ENCODE results near the gene FAM83F. TPM values are rescaled to one million over a fixed set of nuclear protein-coding genes. Genes with fewer than 3 reads are reported as not detected.

Gene FAM83F
- total and polyA plus RNA-seq, 3 experiments from 2014 or later = 0.01 to 0.51 (median 0.33) TPM

- H3K4me1 ChIP-seq (ENCODE audit: insufficient read depth, low read length) = peaks cover 2% of the 10 kb centered on the region
- H3K27me3 Mint-ChIP-seq = peaks cover 10 to 20% of the 10 kb centered on the region in 2 donors
- H3K4me3 Mint-ChIP-seq = no peak overlapping the region
- H3K36me3 Mint-ChIP-seq = peaks cover 0 to 3% (median 0%) of the 10 kb centered on the region in 3 donors
- H3K9me3 Mint-ChIP-seq = no peaks in the 10 kb centered on the region
- no peaks in the 10 kb centered on the region for H3K4me1 Mint-ChIP-seq
- no peak overlapping the region for H3K4me3 ChIP-seq (ENCODE audit: low read length)
- no peak overlapping the region for H3K27ac Mint-ChIP-seq
- ChIA-PET POLR2A (no interaction called here), CTCF (interaction anchor here (1.8 kb wide), 1 partner anchor 9 kb away, joined by 7 read pairs; no protein-coding TSS in a partner anchor)
- peak in 1 of 5 donors; percentile 17 for DNase-seq
- H3K9me3 ChIP-seq (ENCODE audit: low read length) = no peaks in the 10 kb centered on the region
- no peaks in the 10 kb centered on the region for H3K27me3 ChIP-seq (ENCODE audit: insufficient read depth, low read length, poor library complexity, severe bottlenecking)
- H3K36me3 ChIP-seq (ENCODE audit: insufficient read depth, low read length) = no peaks in the 10 kb centered on the region
- no peak overlapping the region for H3K27ac ChIP-seq (ENCODE audit: low read depth, low read length)
Observed at GRCh38 chr22:40015358-40015976, 20.7 kb downstream of the FAM83F start.

- Mint-ChIP-seq H3K4me3 (no peak overlapping the region), H3K27me3 (peaks cover 5 to 8% of the 10 kb centered on the region in 2 donors), H3K4me1 (no peaks in the 10 kb centered on the region), H3K9me3 (no peaks in the 10 kb centered on the region), H3K36me3 (peaks cover 0 to 2% (median 0%) of the 10 kb centered on the region in 3 donors), H3K27ac (no peak overlapping the region)
- CTCF ChIA-PET = interaction anchor here (0.6 kb wide), 1 partner anchor 114 kb away, joined by 3 read pairs; no protein-coding TSS in a partner anchor
- POLR2A ChIA-PET = no interaction called here
- no peaks in the 10 kb centered on the region for H3K27me3 ChIP-seq (ENCODE audit: insufficient read depth, low read length, poor library complexity, severe bottlenecking)
- H3K36me3 ChIP-seq (ENCODE audit: insufficient read depth, low read length) = no peaks in the 10 kb centered on the region
- H3K27ac ChIP-seq (ENCODE audit: low read depth, low read length) = no peak overlapping the region
- no peak for DNase-seq
- H3K9me3 ChIP-seq (ENCODE audit: low read length) = no peaks in the 10 kb centered on the region
- H3K4me1 ChIP-seq (ENCODE audit: insufficient read depth, low read length) = no peaks in the 10 kb centered on the region
- H3K4me3 ChIP-seq (ENCODE audit: low read length) = no peak overlapping the region
Observed at GRCh38 chr22:40018051-40018450, 23.3 kb downstream of the FAM83F start.

- Mint-ChIP-seq H3K9me3 (no peaks in the 10 kb centered on the region), H3K4me1 (no peaks in the 10 kb centered on the region), H3K4me3 (no peak overlapping the region), H3K36me3 (no peaks in the 10 kb centered on the region), H3K27ac (no peak overlapping the region), H3K27me3 (peaks cover 0 to 4% of the 10 kb centered on the region in 2 donors)
- no peaks in the 10 kb centered on the region for H3K27me3 ChIP-seq (ENCODE audit: insufficient read depth, low read length, poor library complexity, severe bottlenecking)
- H3K27ac ChIP-seq (ENCODE audit: low read depth, low read length) = no peak overlapping the region
- no peaks in the 10 kb centered on the region for H3K36me3 ChIP-seq (ENCODE audit: insufficient read depth, low read length)
- DNase-seq = peak in 1 of 5 donors; percentile 19
- POLR2A ChIA-PET = no interaction called here
- H3K4me3 ChIP-seq (ENCODE audit: low read length) = no peak overlapping the region
- no peaks in the 10 kb centered on the region for H3K9me3 ChIP-seq (ENCODE audit: low read length)
- CTCF ChIA-PET = no interaction called here
- H3K4me1 ChIP-seq (ENCODE audit: insufficient read depth, low read length) = no peaks in the 10 kb centered on the region
Observed at GRCh38 chr22:40019100-40019499, 24.3 kb downstream of the FAM83F start.

DNA sequence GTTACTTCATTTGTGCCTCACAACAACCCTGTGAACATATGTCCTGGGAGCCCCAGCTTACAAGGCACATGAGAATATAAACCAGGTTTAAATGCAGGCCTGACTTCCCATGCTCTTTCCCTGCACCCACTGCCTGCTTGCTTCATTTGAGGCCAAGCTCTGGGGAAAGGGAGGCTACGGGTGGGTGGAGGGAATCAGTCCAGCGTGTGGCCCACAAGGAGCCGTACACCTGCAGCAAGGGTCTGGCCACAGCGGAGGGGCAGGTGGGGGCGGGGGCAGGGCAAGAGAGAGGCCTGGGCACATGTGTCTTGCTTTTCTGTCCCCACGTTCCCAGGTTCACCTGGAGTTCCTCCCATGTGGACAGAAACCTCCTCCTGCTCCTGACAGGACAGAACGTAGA lies 26.2 kb downstream of the FAM83F start:
- CTCF ChIA-PET = interaction anchor here (2.1 kb wide), 1 partner anchor 486 kb away, joined by 10 read pairs; no protein-coding TSS in a partner anchor
- H3K27ac Mint-ChIP-seq = no peak overlapping the region
- H3K4me1 Mint-ChIP-seq = peaks cover 0 to 4% (median 4%) of the 10 kb centered on the region in 3 donors
- Histone ChIP-seq H3K9me3 (ENCODE audit: low read length) (no peaks in the 10 kb centered on the region), H3K36me3 (ENCODE audit: insufficient read depth, low read length) (no peaks in the 10 kb centered on the region), H3K27ac (ENCODE audit: low read depth, low read length) (no peak overlapping the region), H3K4me1 (ENCODE audit: insufficient read depth, low read length) (peaks cover 6% of the 10 kb centered on the region), H3K27me3 (ENCODE audit: insufficient read depth, low read length, poor library complexity, severe bottlenecking) (no peaks in the 10 kb centered on the region), H3K4me3 (ENCODE audit: low read length) (no peak overlapping the region)
- POLR2A ChIA-PET = no interaction called here
- H3K36me3 Mint-ChIP-seq = no peaks in the 10 kb centered on the region
- no peak for DNase-seq
- no peaks in the 10 kb centered on the region for H3K9me3 Mint-ChIP-seq
- peaks cover 0 to 4% of the 10 kb centered on the region in 2 donors for H3K27me3 Mint-ChIP-seq
- H3K4me3 Mint-ChIP-seq = no peak overlapping the region

GRCh38 chr22:40021401-40022000 lies 26.7 kb downstream of the FAM83F start:
- ChIA-PET CTCF (interaction anchor here (0.8 to 2.1 kb wide), 2 partner anchors 15 to 486 kb away, joined by 3 to 10 read pairs; no protein-coding TSS in a partner anchor), POLR2A (no interaction called here)
- H3K4me1 ChIP-seq (ENCODE audit: insufficient read depth, low read length) = peaks cover 6% of the 10 kb centered on the region
- no peaks in the 10 kb centered on the region for H3K36me3 ChIP-seq (ENCODE audit: insufficient read depth, low read length)
- Mint-ChIP-seq H3K27ac (no peak overlapping the region), H3K9me3 (no peaks in the 10 kb centered on the region), H3K27me3 (peaks cover 0 to 4% of the 10 kb centered on the region in 2 donors), H3K4me3 (no peak overlapping the region), H3K36me3 (no peaks in the 10 kb centered on the region), H3K4me1 (peaks cover 0 to 4% (median 4%) of the 10 kb centered on the region in 3 donors)
- H3K9me3 ChIP-seq (ENCODE audit: low read length) = no peaks in the 10 kb centered on the region
- H3K4me3 ChIP-seq (ENCODE audit: low read length) = no peak overlapping the region
- H3K27me3 ChIP-seq (ENCODE audit: insufficient read depth, low read length, poor library complexity, severe bottlenecking) = no peaks in the 10 kb centered on the region
- no peak overlapping the region for H3K27ac ChIP-seq (ENCODE audit: low read depth, low read length)
- peak in 1 of 5 donors; percentile 34 for DNase-seq

GRCh38 chr22:40022536-40023240 lies 27.9 kb downstream of the FAM83F start:
- peaks cover 0 to 4% of the 10 kb centered on the region in 2 donors for H3K27me3 Mint-ChIP-seq
- Histone ChIP-seq H3K9me3 (ENCODE audit: low read length) (no peaks in the 10 kb centered on the region), H3K36me3 (ENCODE audit: insufficient read depth, low read length) (no peaks in the 10 kb centered on the region), H3K4me3 (ENCODE audit: low read length) (no peak overlapping the region), H3K27me3 (ENCODE audit: insufficient read depth, low read length, poor library complexity, severe bottlenecking) (no peaks in the 10 kb centered on the region), H3K4me1 (ENCODE audit: insufficient read depth, low read length) (peaks cover 6% of the 10 kb centered on the region), H3K27ac (ENCODE audit: low read depth, low read length) (no peak overlapping the region)
- ChIA-PET POLR2A (no interaction called here), CTCF (interaction anchor here (0.8 to 3.7 kb wide), 8 partner anchors 12 to 487 kb away, joined by 3 to 60 read pairs (median 13); partner anchors contain the start of genes ENTHD1 and GRAP2)
- peaks cover 0 to 4% (median 4%) of the 10 kb centered on the region in 3 donors for H3K4me1 Mint-ChIP-seq
- H3K36me3 Mint-ChIP-seq = no peaks in the 10 kb centered on the region
- DNase-seq = peak in 1 of 5 donors; percentile 26
- H3K27ac Mint-ChIP-seq = no peak overlapping the region
- no peaks in the 10 kb centered on the region for H3K9me3 Mint-ChIP-seq
- H3K4me3 Mint-ChIP-seq = no peak overlapping the region

DNA sequence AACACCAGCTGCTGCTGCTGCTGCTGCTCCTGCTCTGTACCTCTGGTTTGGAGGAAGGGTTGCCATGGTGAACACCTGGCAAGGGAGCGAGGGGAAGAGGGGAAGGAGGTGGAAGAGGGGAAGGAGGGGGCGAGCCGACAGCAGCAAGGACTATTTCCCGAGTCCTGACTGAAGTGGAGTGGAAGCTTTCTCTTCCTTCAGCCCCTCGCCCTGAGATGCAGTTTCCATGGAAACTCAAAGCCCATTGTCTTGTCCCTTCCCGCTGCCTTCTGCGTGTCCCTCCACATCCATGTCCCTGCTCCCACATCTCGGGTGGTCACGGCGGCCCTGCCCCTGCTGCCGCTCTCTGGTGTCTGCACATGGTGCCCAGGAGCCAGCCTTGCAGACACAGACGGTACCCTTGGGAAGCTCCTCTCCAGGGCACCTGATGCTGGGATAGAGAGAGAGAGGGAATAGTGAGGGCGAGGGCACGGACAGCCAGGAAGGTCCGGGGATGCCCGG lies 28.6 kb downstream of the FAM83F start:
- Mint-ChIP-seq H3K4me3 (no peak overlapping the region), H3K27me3 (peaks cover 0 to 3% of the 10 kb centered on the region in 2 donors), H3K36me3 (no peaks in the 10 kb centered on the region), H3K4me1 (peaks cover 0 to 4% (median 4%) of the 10 kb centered on the region in 3 donors), H3K27ac (no peak overlapping the region), H3K9me3 (no peaks in the 10 kb centered on the region)
- CTCF ChIA-PET = interaction anchor here (1.7 to 3.7 kb wide), 13 partner anchors 7 to 530 kb away, joined by 3 to 60 read pairs (median 10); partner anchors contain the start of genes ENTHD1 and GRAP2
- Histone ChIP-seq H3K9me3 (ENCODE audit: low read length) (no peaks in the 10 kb centered on the region), H3K4me3 (ENCODE audit: low read length) (no peak overlapping the region), H3K27ac (ENCODE audit: low read depth, low read length) (no peak overlapping the region), H3K36me3 (ENCODE audit: insufficient read depth, low read length) (no peaks in the 10 kb centered on the region), H3K4me1 (ENCODE audit: insufficient read depth, low read length) (peaks cover 6% of the 10 kb centered on the region), H3K27me3 (ENCODE audit: insufficient read depth, low read length, poor library complexity, severe bottlenecking) (no peaks in the 10 kb centered on the region)
- POLR2A ChIA-PET = no interaction called here
- DNase-seq = peak in 1 of 5 donors; percentile 28

Measured in CD8-positive, alpha-beta memory T cell (primary cell).